CD4-positive, alpha-beta T cell treated with Interleukin-10 for 1 hour (primary cell): ENCODE results near the gene IRF2BPL.

Source experiments
- DNase-seq: peaks from one replicate; pipeline ENCODE4 v3.0.0-alpha.2; 2020

Gene IRF2BPL

GRCh38 chr14:76984787-76985375 lies 43.6 kb downstream of the IRF2BPL start:
- DNase-seq = no peak

GRCh38 chr14:76984297-76984696 lies 44.2 kb downstream of the IRF2BPL start:
- DNase-seq = no peak

GRCh38 chr14:76981670-76982069 lies 46.8 kb downstream of the IRF2BPL start:
- no peak for DNase-seq

GRCh38 chr14:76977793-76978720 lies 50.5 kb downstream of the IRF2BPL start:
- DNase-seq = peak; percentile 86

GRCh38 chr14:76976240-76977005 lies 52.1 kb downstream of the IRF2BPL start:
- DNase-seq = no peak

GRCh38 chr14:76975812-76976211 lies 52.7 kb downstream of the IRF2BPL start:
- no peak for DNase-seq

GRCh38 chr14:76975051-76975450 lies 53.5 kb downstream of the IRF2BPL start:
- no peak for DNase-seq
